CD14-positive monocyte (primary cell): ENCODE data around the gene CFAP57. TPM values are rescaled to one million over a fixed set of nuclear protein-coding genes. Genes with fewer than 3 reads are reported as not detected.

Source experiments
- DNase-seq, 3 donors: peaks; one replicate each; pipeline ENCODE4 v3.0.0-alpha.2; 2011 to 2022
- H2AFZ ChIP-seq: 2 replicates; pipeline ENCODE4 v1.6.0; 2012; ENCODE audit warnings: mild to moderate bottlenecking, low read depth, low read length, inconsistent platforms; ENCODE audit not compliant: insufficient read depth, poor library complexity, severe bottlenecking
- H3K27ac ChIP-seq, 2 donors: 1 replicate in 1 of 2; 2 replicates in 1 of 2; pipeline ENCODE4 v1.5.1; 2012 to 2013; ENCODE audit warnings: low read length in 2 of 2, control low read depth in 1 of 2, inconsistent platforms in 1 of 2, low read depth in 1 of 2, mild to moderate bottlenecking in 1 of 2
- H3K27me3 ChIP-seq, 2 donors: one replicate each; pipeline versions ENCODE4 v1.6.0 to v1.6.1; 2011 to 2013; ENCODE audit warnings: low read length in 2 of 2; ENCODE audit not compliant: control insufficient read depth in 2 of 2, insufficient read depth in 2 of 2
- H3K36me3 ChIP-seq, 2 donors: replicated peaks in 1 of 2; 1 replicate in 1 of 2; 2 replicates in 1 of 2; pipeline versions ENCODE4 v1.5.1 to v1.6.1; 2012 to 2013; ENCODE audit warnings: low read length in 2 of 2, control low read depth in 1 of 2, inconsistent platforms in 1 of 2, mild to moderate bottlenecking in 1 of 2; ENCODE audit not compliant: insufficient read depth in 2 of 2, control insufficient read depth in 1 of 2
- H3K4me1 ChIP-seq, 2 donors: 1 replicate in 1 of 2; 2 replicates in 1 of 2; pipeline versions ENCODE4 v1.5.1 to v1.6.1; 2012 to 2013; ENCODE audit warnings: low read length in 2 of 2, control low read depth in 1 of 2, inconsistent platforms in 1 of 2, mild to moderate bottlenecking in 1 of 2, moderate library complexity in 1 of 2; ENCODE audit not compliant: insufficient read depth in 2 of 2, control insufficient read depth in 1 of 2
- H3K4me2 ChIP-seq: replicated peaks from 2 replicates; pipeline ENCODE3; 2012; ENCODE audit warnings: low read length, moderate library complexity, mild to moderate bottlenecking; ENCODE audit not compliant: poor library complexity, severe bottlenecking; ENCODE audit errors: extremely low read depth
- H3K4me3 ChIP-seq, 3 experiments: fragments of 200-600 bp in 1 of 3; sonication (generic) in 1 of 3; replicated peaks in 1 of 3; 1 replicate in 2 of 3; 2 replicates in 1 of 3; pipeline ENCODE4 v1.5.1; 2011 to 2013; ENCODE audit warnings: low read length in 3 of 3, mild to moderate bottlenecking in 3 of 3, control low read depth in 2 of 3, low read depth in 2 of 3, inconsistent platforms in 1 of 3, moderate library complexity in 1 of 3
- H3K79me2 ChIP-seq: 2 replicates; pipeline ENCODE4 v1.6.0; 2012; ENCODE audit warnings: mild to moderate bottlenecking, control low read depth, inconsistent platforms, low read length, moderate library complexity; ENCODE audit not compliant: insufficient read depth
- H3K9ac ChIP-seq: 2 replicates; pipeline ENCODE4 v1.6.0; 2017; ENCODE audit warnings: low read length, mild to moderate bottlenecking; ENCODE audit not compliant: insufficient read depth, poor library complexity, severe bottlenecking
- H3K9me3 ChIP-seq, 2 donors: replicated peaks in 1 of 2; 1 replicate in 1 of 2; 2 replicates in 1 of 2; pipeline versions ENCODE4 v1.5.1 to v1.6.1; 2012 to 2013; ENCODE audit warnings: low read length in 2 of 2, control low read depth in 1 of 2; ENCODE audit not compliant: control insufficient read depth in 1 of 2, insufficient read depth in 1 of 2
- H4K20me1 ChIP-seq: 2 replicates; pipeline ENCODE4 v1.6.0; 2012; ENCODE audit warnings: mild to moderate bottlenecking, low read length, control low read depth, moderate library complexity; ENCODE audit not compliant: insufficient read depth
- H3K27ac Mint-ChIP-seq, 7 donors: one replicate each; pipeline ENCODE4 v1.8.0; 2020; ENCODE audit warnings: mild to moderate bottlenecking in 7 of 7, mixed read lengths in 7 of 7, moderate library complexity in 6 of 7, inconsistent platforms in 2 of 7
- H3K27me3 Mint-ChIP-seq, 3 donors: one replicate each; pipeline ENCODE4 v1.8.0; 2021 to 2022; ENCODE audit warnings: low read depth in 3 of 3, mild to moderate bottlenecking in 3 of 3, mixed read lengths in 3 of 3, moderate library complexity in 3 of 3, inconsistent platforms in 1 of 3
- H3K36me3 Mint-ChIP-seq, 2 donors: one replicate each; pipeline ENCODE4 v1.8.0; 2020; ENCODE audit warnings: mixed read lengths in 2 of 2, inconsistent platforms in 1 of 2, mild to moderate bottlenecking in 1 of 2
- H3K4me1 Mint-ChIP-seq: one replicate; pipeline ENCODE4 v1.8.0; 2020; ENCODE audit warnings: mild to moderate bottlenecking, mixed read lengths
- H3K4me3 Mint-ChIP-seq, 2 donors: one replicate each; pipeline ENCODE4 v1.8.0; 2020; ENCODE audit warnings: mild to moderate bottlenecking in 2 of 2, mixed read lengths in 2 of 2, moderate library complexity in 1 of 2
- H3K9me3 Mint-ChIP-seq, 7 donors: one replicate each; pipeline ENCODE4 v1.8.0; 2020 to 2022; ENCODE audit warnings: mixed read lengths in 7 of 7, mild to moderate bottlenecking in 6 of 7, moderate library complexity in 6 of 7, inconsistent platforms in 2 of 7
- CTCF ChIP-seq: fragments of 200-600 bp; IDR thresholded peaks from one replicate; pipeline ENCODE4 v1.8.0; 2022; ENCODE audit warnings: antibody characterized with exemption, mild to moderate bottlenecking
- WGBS: methylation state at CpG from one replicate; pipeline ENCODE4 v1.1.5; 2013; ENCODE audit warnings: missing lambda C conversion rate; ENCODE audit not compliant: insufficient coverage; 5-methylcytosine and 5-hydroxymethylcytosine counted together
- intact Hi-C, 2 donors: fragments of 100-400 bp; cut with micrococcal nuclease; formaldehyde crosslinking; loops; one replicate each; pipeline versions ENCODE4 v1.15.0 to v1.15.1; 2023
- polyA plus RNA-seq, 3 donors: library from polyadenylated mRNA; depleted of rRNA in 1 of 3; unstranded in 2 of 3; stranded (reverse) in 1 of 3; fragments of 300-500 nt in 2 of 3; fragments of >200 nt in 1 of 3; fragmentation: Illumina TruSeq in 2 of 3; gene quantifications; 1 replicate in 2 of 3; 2 replicates in 1 of 3; pipeline ENCODE4 v1.2.3, GENCODE V29; 2012 to 2021

The CFAP57 gene
- polyA plus RNA-seq, 3 donors = 0.01 to 0.05 TPM; not detected in 1

GRCh38 chr1:43256675-43257570 lies 84.8 kb downstream of the CFAP57 start:
- no peaks in the 10 kb centered on the region for H3K79me2 ChIP-seq
- H3K36me3 ChIP-seq = no peaks in the 10 kb centered on the region
- no peak overlapping the region for H3K4me2 ChIP-seq
- H3K27me3 Mint-ChIP-seq = peaks cover 0 to 2% (median 0%) of the 10 kb centered on the region in 3 donors
- H3K27ac Mint-ChIP-seq = peak overlapping the region in 1 of 7 donors; percentile 11
- no peak overlapping the region for H3K4me3 Mint-ChIP-seq
- no peak overlapping the region for H2AFZ ChIP-seq
- H3K4me1 ChIP-seq = no peaks in the 10 kb centered on the region
- intact Hi-C loops = no loop called here
- no peaks in the 10 kb centered on the region for H4K20me1 ChIP-seq
- no peaks in the 10 kb centered on the region for H3K27me3 ChIP-seq
- no peaks in the 10 kb centered on the region for H3K4me1 Mint-ChIP-seq
- H3K9me3 Mint-ChIP-seq = peaks cover 4 to 38% (median 17%) of the 10 kb centered on the region in 7 donors
- no peak overlapping the region for H3K27ac ChIP-seq
- H3K4me3 ChIP-seq = no peak overlapping the region
- H3K9me3 ChIP-seq = peaks cover 6 to 27% of the 10 kb centered on the region in 2 donors
- no peak for DNase-seq
- no peaks in the 10 kb centered on the region for H3K36me3 Mint-ChIP-seq
- TF ChIP-seq CTCF = no peak
- H3K9ac ChIP-seq = no peak overlapping the region
- WGBS = 96% methylated on average over 4 of the region's 8 CpGs

GRCh38 chr1:43258370-43258769 lies 86.2 kb downstream of the CFAP57 start:
- no peaks in the 10 kb centered on the region for H4K20me1 ChIP-seq
- Mint-ChIP-seq H3K9me3 (peaks cover 11 to 45% (median 20%) of the 10 kb centered on the region in 7 donors), H3K36me3 (no peaks in the 10 kb centered on the region), H3K4me3 (no peak overlapping the region), H3K4me1 (no peaks in the 10 kb centered on the region), H3K27me3 (no peaks in the 10 kb centered on the region), H3K27ac (no peak overlapping the region)
- H3K4me1 ChIP-seq = no peaks in the 10 kb centered on the region
- no peak for TF ChIP-seq CTCF
- H3K27me3 ChIP-seq = no peaks in the 10 kb centered on the region
- H2AFZ ChIP-seq = no peak overlapping the region
- no peak for DNase-seq
- WGBS = 75% methylated on average over 2 of the region's 3 CpGs
- no peak overlapping the region for H3K4me3 ChIP-seq
- H3K79me2 ChIP-seq = no peaks in the 10 kb centered on the region
- H3K27ac ChIP-seq = no peak overlapping the region
- no peaks in the 10 kb centered on the region for H3K36me3 ChIP-seq
- no peak overlapping the region for H3K9ac ChIP-seq
- H3K4me2 ChIP-seq = no peak overlapping the region
- intact Hi-C loops = no loop called here
- H3K9me3 ChIP-seq = peaks cover 8 to 31% of the 10 kb centered on the region in 2 donors
